Transverse colon (tissue), 4 donors: ENCODE measurements around the gene NR0B2. TPM values are rescaled to one million over a fixed set of nuclear protein-coding genes. Genes with fewer than 3 reads are reported as not detected.

Experiments used
- DNase-seq: peaks from one replicate; pipeline ENCODE4 v3.0.0-alpha.2; 2019
- H3K27ac ChIP-seq, 4 donors: fragments of 200-600 bp; sonication (generic); 2 replicates each; pipeline ENCODE4 v1.5.1; 2016 to 2018; ENCODE audit warnings: inconsistent platforms in 4 of 4
- H3K27me3 ChIP-seq: fragments of 200-600 bp; sonication (generic); 2 replicates; pipeline ENCODE4 v1.5.1; 2017; ENCODE audit warnings: inconsistent platforms
- H3K36me3 ChIP-seq, 4 donors: fragments of 200-600 bp; sonication (generic); 2 replicates each; pipeline ENCODE4 v1.5.1; 2017 to 2019; ENCODE audit warnings: inconsistent platforms in 4 of 4
- H3K4me1 ChIP-seq, 4 donors: fragments of 200-600 bp; sonication (generic); 2 replicates each; pipeline ENCODE4 v1.5.1; 2017 to 2020; ENCODE audit warnings: inconsistent platforms in 4 of 4
- H3K4me3 ChIP-seq, 4 donors: fragments of 200-600 bp; sonication (generic); 1 replicate in 1 of 4; 2 replicates in 3 of 4; pipeline versions ENCODE4 v1.5.1 to v1.6.1; 2017 to 2019; ENCODE audit warnings: inconsistent platforms in 4 of 4
- H3K9me3 ChIP-seq, 2 donors: fragments of 200-600 bp; sonication (generic); 2 replicates each; pipeline ENCODE4 v1.5.1; 2017 to 2019; ENCODE audit warnings: inconsistent platforms in 2 of 2
- EP300 ChIP-seq: sonication (generic); formaldehyde crosslinking; IDR thresholded peaks from one replicate; pipeline ENCODE4 v1.6.1; 2017; ENCODE audit warnings: antibody characterized with exemption, low read depth
- POLR2A ChIP-seq: fragments of 450-650 bp; IDR thresholded peaks from one replicate; pipeline ENCODE4 v1.6.1; 2016; ENCODE audit warnings: antibody characterized with exemption, mild to moderate bottlenecking, moderate library complexity
- POLR2AphosphoS5 ChIP-seq, 3 donors: sonication (generic); formaldehyde crosslinking; IDR thresholded peaks; one replicate each; pipeline ENCODE4 v1.6.1; 2016; ENCODE audit warnings: antibody characterized with exemption in 3 of 3
- WGBS, 2 donors: methylation state at CpG; one replicate each; pipeline ENCODE4 v1.1.5; 2018; ENCODE audit warnings: low coverage in 1 of 2; 5-methylcytosine and 5-hydroxymethylcytosine counted together
- in situ Hi-C, 4 donors: fragments of 200-750 bp; cut with MboI; loops; one replicate each; pipeline versions ENCODE4 v1.15.0 to v1.15.1; 2017; ENCODE audit warnings: low sequenced_read_pairs in 3 of 4, low pct_ligation_motif_present in 1 of 4, low pct_unique_long_range_greater_than_20kb in 1 of 4
- intact Hi-C: fragments of 100-400 bp; cut with DNase I; formaldehyde crosslinking; loops from one replicate; pipeline ENCODE4 v1.15.1; 2023; ENCODE audit warnings: low total_unique reads
- total RNA-seq, 4 donors: library from RNA; depleted of rRNA; stranded (reverse); fragments of >200 nt; gene quantifications; one replicate each; pipeline ENCODE4 v1.1.0, GENCODE V29; 2016
- TF ChIP-seq, protein P1 (sequence below), 5 experiments: fragments of 200-600 bp in 3 of 5; fragments of 450-650 bp in 2 of 5; sonication (generic) in 3 of 5; IDR thresholded peaks; 1 replicate in 2 of 5; 2 replicates in 3 of 5; pipeline ENCODE4 v1.5.1; 2016 to 2017; ENCODE audit warnings: antibody characterized with exemption in 5 of 5, inconsistent platforms in 3 of 5, mild to moderate bottlenecking in 2 of 5, moderate library complexity in 1 of 5

The NR0B2 gene
- total RNA-seq, 4 donors from 2014 or later: 0.95 to 2.7 TPM; not detected in 2

DNA sequence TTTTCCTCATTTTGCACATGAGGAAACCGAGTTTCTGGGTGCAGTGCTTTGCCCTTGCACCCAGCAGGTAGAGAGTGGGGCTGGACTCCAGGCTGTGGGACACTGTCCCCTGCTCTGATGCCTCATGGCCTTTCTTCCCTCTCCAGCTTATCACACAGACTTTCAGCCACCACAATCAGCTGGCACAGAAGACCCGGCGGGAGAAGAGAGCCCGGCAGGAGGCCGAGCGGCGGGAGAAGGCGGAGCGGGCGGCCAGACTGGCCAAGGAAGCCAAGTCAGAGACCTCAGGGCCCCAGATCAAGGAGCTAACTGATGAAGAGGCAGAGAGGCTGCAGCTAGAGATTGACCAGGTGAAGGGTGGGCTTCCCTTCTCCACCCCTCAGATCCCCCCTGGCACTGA is 27.5 kb upstream of the NR0B2 start:
- H3K36me3 ChIP-seq: peaks cover 0 to 34% (median 14%) of the 10 kb centered on the region in 4 donors
- H3K27ac ChIP-seq: no peak overlapping the region
- WGBS, 2 donors: 90 to 96% methylated on average over 6 to 10 of the region's 10 CpGs
- DNase-seq: no peak
- in situ Hi-C loops: no loop called here
- intact Hi-C loops: no loop called here
- no peak overlapping the region for H3K4me3 ChIP-seq
- peaks cover 2 to 16% (median 12%) of the 10 kb centered on the region in 4 donors for H3K4me1 ChIP-seq
- TF ChIP-seq EP300 (no peak), POLR2A (no peak), POLR2AphosphoS5 (IDR thresholded peaks at IDR 0.05) (no peak)
- TF ChIP-seq, protein P1, sequence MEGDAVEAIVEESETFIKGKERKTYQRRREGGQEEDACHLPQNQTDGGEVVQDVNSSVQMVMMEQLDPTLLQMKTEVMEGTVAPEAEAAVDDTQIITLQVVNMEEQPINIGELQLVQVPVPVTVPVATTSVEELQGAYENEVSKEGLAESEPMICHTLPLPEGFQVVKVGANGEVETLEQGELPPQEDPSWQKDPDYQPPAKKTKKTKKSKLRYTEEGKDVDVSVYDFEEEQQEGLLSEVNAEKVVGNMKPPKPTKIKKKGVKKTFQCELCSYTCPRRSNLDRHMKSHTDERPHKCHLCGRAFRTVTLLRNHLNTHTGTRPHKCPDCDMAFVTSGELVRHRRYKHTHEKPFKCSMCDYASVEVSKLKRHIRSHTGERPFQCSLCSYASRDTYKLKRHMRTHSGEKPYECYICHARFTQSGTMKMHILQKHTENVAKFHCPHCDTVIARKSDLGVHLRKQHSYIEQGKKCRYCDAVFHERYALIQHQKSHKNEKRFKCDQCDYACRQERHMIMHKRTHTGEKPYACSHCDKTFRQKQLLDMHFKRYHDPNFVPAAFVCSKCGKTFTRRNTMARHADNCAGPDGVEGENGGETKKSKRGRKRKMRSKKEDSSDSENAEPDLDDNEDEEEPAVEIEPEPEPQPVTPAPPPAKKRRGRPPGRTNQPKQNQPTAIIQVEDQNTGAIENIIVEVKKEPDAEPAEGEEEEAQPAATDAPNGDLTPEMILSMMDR (IDR thresholded peaks at IDR 0.05): no peak
- H3K9me3 ChIP-seq: no peaks in the 10 kb centered on the region
- no peaks in the 10 kb centered on the region for H3K27me3 ChIP-seq

DNA sequence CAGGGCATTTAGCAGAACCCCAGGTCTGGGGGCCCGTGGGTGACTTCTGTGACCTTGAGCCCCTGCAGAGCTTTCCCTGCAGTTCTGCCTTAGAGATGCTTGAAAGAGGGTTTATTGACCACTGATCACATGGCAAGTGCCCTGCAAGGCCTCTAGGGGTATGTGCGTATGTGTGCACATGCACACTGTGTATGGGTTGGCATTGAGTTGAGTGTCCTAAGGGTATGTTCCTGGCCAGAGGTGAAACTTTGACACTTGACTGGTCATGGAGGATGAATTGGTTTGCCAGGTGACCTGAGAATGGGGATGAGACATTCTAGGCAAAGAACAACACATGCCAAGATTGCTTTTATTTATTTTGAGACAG is 24.9 kb upstream of the NR0B2 start:
- peaks cover 0 to 31% (median 12%) of the 10 kb centered on the region in 4 donors for H3K36me3 ChIP-seq
- no peaks in the 10 kb centered on the region for H3K27me3 ChIP-seq
- no peaks in the 10 kb centered on the region for H3K4me1 ChIP-seq
- no peak for DNase-seq
- no peak overlapping the region for H3K27ac ChIP-seq
- intact Hi-C loops (no loop called here), in situ Hi-C loops (no loop called here)
- no peak overlapping the region for H3K4me3 ChIP-seq
- no peaks in the 10 kb centered on the region for H3K9me3 ChIP-seq
- TF ChIP-seq POLR2AphosphoS5 (IDR thresholded peaks at IDR 0.05) (no peak), POLR2A (no peak), EP300 (no peak)
- TF ChIP-seq, protein P1 (IDR thresholded peaks at IDR 0.05): no peak
- WGBS, 2 donors: 90% methylated on average over 2 of the region's 2 CpGs; no CpG with 5 or more reads in 1 of the 2 donors

DNA sequence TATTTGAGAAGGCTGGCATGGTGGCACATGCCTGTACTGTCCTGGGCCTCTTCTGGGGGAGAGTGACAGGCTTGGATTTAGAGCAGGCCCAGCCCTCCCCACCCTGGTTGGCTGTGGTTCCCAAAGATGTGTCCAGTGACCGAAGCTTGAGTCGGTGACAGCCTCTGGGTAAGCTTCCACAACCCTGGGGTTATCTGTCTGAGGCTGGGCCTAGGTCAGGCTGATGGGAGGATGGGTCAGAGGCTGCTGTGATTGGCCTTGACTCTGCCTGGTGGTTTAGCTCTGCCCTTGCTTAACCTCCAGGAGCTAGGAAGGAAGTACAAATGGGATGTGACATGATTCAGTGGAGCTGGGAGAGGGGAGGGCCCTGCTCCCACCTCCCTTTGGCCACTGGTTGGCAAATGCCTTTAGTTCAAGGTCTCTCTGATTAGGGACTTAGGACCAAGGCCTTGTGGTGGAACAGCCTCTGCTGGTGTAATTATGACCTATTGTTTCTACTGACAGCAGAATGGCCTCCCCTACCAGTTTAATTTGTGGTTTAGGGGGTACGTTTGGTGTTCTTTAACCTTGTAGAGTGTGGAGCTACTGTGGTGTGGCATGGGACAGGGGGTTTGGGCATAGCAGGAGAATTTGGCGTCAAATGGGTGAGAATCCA is 24.4 kb upstream of the NR0B2 start:
- H3K9me3 ChIP-seq: no peaks in the 10 kb centered on the region
- in situ Hi-C loops (no loop called here), intact Hi-C loops (no loop called here)
- WGBS, 2 donors: 92% methylated on average over 4 of the region's 4 CpGs; no CpG with 5 or more reads in 1 of the 2 donors
- no peak overlapping the region for H3K4me3 ChIP-seq
- TF ChIP-seq, protein P1 (IDR thresholded peaks at IDR 0.05): no peak
- TF ChIP-seq EP300: no peak
- no peak for TF ChIP-seq POLR2A
- TF ChIP-seq POLR2AphosphoS5 (IDR thresholded peaks at IDR 0.05): no peak
- H3K36me3 ChIP-seq: peaks cover 0 to 26% (median 9%) of the 10 kb centered on the region in 4 donors
- no peaks in the 10 kb centered on the region for H3K4me1 ChIP-seq
- DNase-seq: no peak
- no peak overlapping the region for H3K27ac ChIP-seq
- no peaks in the 10 kb centered on the region for H3K27me3 ChIP-seq

GRCh38 chr1:26936823-26937222 is 23.0 kb upstream of the NR0B2 start:
- TF ChIP-seq POLR2A (no peak), POLR2AphosphoS5 (IDR thresholded peaks at IDR 0.05) (no peak), EP300 (no peak)
- TF ChIP-seq, protein P1 (IDR thresholded peaks at IDR 0.05): no peak
- Histone ChIP-seq H3K36me3 (peaks cover 0 to 13% (median 3%) of the 10 kb centered on the region in 4 donors), H3K9me3 (no peaks in the 10 kb centered on the region), H3K27me3 (no peaks in the 10 kb centered on the region), H3K4me3 (no peak overlapping the region), H3K4me1 (no peaks in the 10 kb centered on the region), H3K27ac (no peak overlapping the region)
- DNase-seq: no peak
- WGBS, 2 donors: 82 to 86% methylated on average over 6 of the region's 6 CpGs
- intact Hi-C loops: no loop called here
- in situ Hi-C loops: no loop called here
